OCI-LY7 (cell line): ENCODE data around the gene CLK2. TPM values are rescaled to one million over a fixed set of nuclear protein-coding genes. Genes with fewer than 3 reads are reported as not detected.
"Not testable (repeated sequence)": the region's sequence is repeated elsewhere in the genome, so short reads cannot be mapped to it uniquely, and the experiment has no call there.

Experiments
- BruUV-seq: library from RNA; stranded (reverse); fragments of 400-500 nt; replicated peaks from 2 replicates; lab custom pipeline; 2021; lab: Mats Ljungman, UMichigan
- CTCF ChIA-PET: fragments of 300-600 bp; sonication (Branson Sonifier 250); formaldehyde crosslinking; loops from one replicate; lab custom pipeline; 2022; ENCODE audit warnings: antibody characterized with exemption; ENCODE audit not compliant: unreplicated experiment; lab: Charles Lee
- POLR2A ChIA-PET: fragments of 300-600 bp; sonication (Branson Sonifier 250); formaldehyde crosslinking; loops from one replicate; lab custom pipeline; 2022; ENCODE audit warnings: antibody characterized with exemption; lab: Charles Lee
- DNase-seq: peaks from one replicate; pipeline ENCODE4 v3.0.0-alpha.2; 2015; ENCODE audit warnings: low spot score
- H2AFZ ChIP-seq: fragments of 200-600 bp; sonication (generic), shearing (Covaris generic); 2 replicates; pipeline ENCODE4 v1.6.1; 2014; ENCODE audit warnings: mild to moderate bottlenecking, antibody characterized with exemption, low read length, moderate library complexity
- H3K27ac ChIP-seq: fragments of 200-600 bp; sonication (generic); 2 replicates; pipeline ENCODE4 v1.5.1; 2014; ENCODE audit warnings: mixed run types, low read depth, mild to moderate bottlenecking, moderate library complexity, low read length, inconsistent platforms; ENCODE audit not compliant: poor library complexity, severe bottlenecking
- H3K36me3 ChIP-seq: fragments of 200-600 bp; sonication (generic); 2 replicates; pipeline ENCODE4 v1.6.1; 2014; ENCODE audit warnings: mild to moderate bottlenecking, antibody characterized with exemption, low read length, moderate library complexity, mixed read lengths; ENCODE audit not compliant: insufficient read depth
- H3K4me1 ChIP-seq: fragments of 200-600 bp; sonication (generic); 2 replicates; pipeline ENCODE4 v1.5.1; 2014; ENCODE audit warnings: mild to moderate bottlenecking, low read length; ENCODE audit not compliant: insufficient read depth, poor library complexity, severe bottlenecking
- H3K4me2 ChIP-seq: fragments of 200-600 bp; sonication (generic); 2 replicates; pipeline ENCODE4 v1.6.1; 2014; ENCODE audit warnings: mild to moderate bottlenecking, low read length
- H3K4me3 ChIP-seq: fragments of 200-600 bp; sonication (generic); 2 replicates; pipeline ENCODE4 v1.5.1; 2014; ENCODE audit warnings: mild to moderate bottlenecking, low read depth, low read length; ENCODE audit not compliant: poor library complexity, severe bottlenecking
- H3K79me2 ChIP-seq: fragments of 200-600 bp; sonication (generic); 2 replicates; pipeline ENCODE4 v1.6.1; 2016; ENCODE audit warnings: low read depth, mild to moderate bottlenecking, low read length, moderate library complexity, mixed read lengths; ENCODE audit not compliant: insufficient read depth
- H3K9me2 ChIP-seq: fragments of 200-600 bp; sonication (generic); 2 replicates; pipeline ENCODE4 v1.6.1; 2016; ENCODE audit warnings: mild to moderate bottlenecking, low read length, mixed read lengths; ENCODE audit not compliant: insufficient read depth
- H3K9me3 ChIP-seq: fragments of 200-600 bp; sonication (generic); 2 replicates; pipeline ENCODE4 v1.6.1; 2014; ENCODE audit warnings: mild to moderate bottlenecking, mixed run types, low read length, mixed read lengths
- H4K20me1 ChIP-seq: fragments of 200-600 bp; sonication (generic); 2 replicates; pipeline ENCODE4 v1.6.1; 2014; ENCODE audit warnings: mild to moderate bottlenecking, antibody characterized with exemption, low read length, moderate library complexity, mixed read lengths; ENCODE audit not compliant: insufficient read depth
- EZH2phosphoT487 ChIP-seq: fragments of 200-600 bp; sonication (generic); IDR thresholded peaks from 2 replicates; pipeline ENCODE4 v1.6.1; 2018; ENCODE audit warnings: low read depth, borderline replicate concordance, mild to moderate bottlenecking, mixed run types, antibody characterized with exemption, low read length, moderate library complexity, mixed read lengths
- intact Hi-C: fragments of 100-400 bp; cut with micrococcal nuclease; formaldehyde crosslinking; loops from one replicate; pipeline ENCODE4 v1.10.0; 2022; ENCODE audit not compliant: unreplicated experiment
- total RNA-seq, 2 experiments: library from RNA; depleted of rRNA in 1 of 2; stranded (reverse); fragments of >200 nt in 1 of 2; shearing (Covaris generic) in 1 of 2; gene quantifications; 2 replicates each; pipeline ENCODE4 v1.2.3, GENCODE V29; 2014 to 2022
- TF ChIP-seq, protein P1 (sequence below): fragments of 200-600 bp; sonication (generic); conservative IDR thresholded peaks from 2 replicates; pipeline ENCODE4 v1.5.1; 2014; ENCODE audit warnings: mild to moderate bottlenecking, antibody characterized with exemption, low read length, moderate library complexity, mixed read lengths

Gene CLK2
- total RNA-seq, 2 experiments from 2014 or later = 96.7 to 121 TPM

DNA sequence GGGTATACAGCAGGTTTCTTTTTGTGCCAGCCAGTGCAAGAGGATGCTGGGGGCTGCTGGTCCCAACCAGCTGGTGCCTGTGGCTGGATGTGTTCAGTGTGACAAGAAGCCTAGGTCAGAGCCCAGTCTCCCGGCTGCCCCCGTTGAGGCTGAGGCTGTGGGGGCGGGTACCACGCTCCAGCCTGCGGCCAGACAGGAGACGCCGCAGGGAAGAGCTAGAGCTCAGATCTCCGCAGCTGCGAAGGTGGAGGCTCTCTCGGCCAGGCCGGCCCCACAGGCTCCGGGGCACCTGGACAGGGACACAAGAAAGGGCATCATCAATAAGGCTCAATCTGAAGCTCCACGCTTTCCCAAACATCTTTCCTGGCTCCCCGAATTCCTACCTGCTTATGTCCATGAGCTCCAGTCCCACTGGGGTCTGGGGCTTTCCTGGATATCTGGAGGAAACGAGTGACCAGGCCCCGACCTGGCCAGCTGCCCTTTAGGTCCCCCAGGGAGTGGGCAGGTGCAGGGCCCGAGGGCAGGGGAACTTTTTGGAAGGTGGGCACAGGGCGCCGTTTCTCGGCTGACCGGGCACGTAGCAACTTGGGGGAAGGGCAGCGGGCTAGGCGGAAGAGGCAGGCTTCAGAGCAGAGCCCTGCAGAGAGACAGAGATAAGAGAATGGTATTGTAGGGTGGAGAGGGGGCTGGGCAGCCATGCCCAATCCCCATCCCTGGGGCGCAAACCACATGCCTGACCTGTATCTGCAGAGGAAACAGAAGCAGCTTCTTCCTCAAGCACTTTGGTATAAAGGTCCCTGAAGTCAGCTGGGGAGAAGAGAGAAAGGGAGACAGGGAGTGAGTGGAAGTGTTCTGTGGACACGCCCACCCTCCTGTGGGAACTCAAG is 25.4 kb downstream of the CLK2 start:
- H3K9me2 ChIP-seq = no peaks in the 10 kb centered on the region
- no peak overlapping the region for H2AFZ ChIP-seq
- ChIA-PET POLR2A (interaction anchor here (0.5 kb wide), 1 partner anchor 102 kb away, joined by 6 read pairs; no protein-coding TSS in a partner anchor), CTCF (no interaction called here)
- no peak for DNase-seq
- BruUV-seq = no TSS peak
- H3K4me2 ChIP-seq = no peak overlapping the region
- H4K20me1 ChIP-seq = no peaks in the 10 kb centered on the region
- H3K79me2 ChIP-seq = peaks cover 14% of the 10 kb centered on the region; the same call in 1 of the 2 replicates
- H3K4me3 ChIP-seq = no peak overlapping the region
- peaks cover 7% of the 10 kb centered on the region; the same call in 1 of the 2 replicates for H3K36me3 ChIP-seq
- TF ChIP-seq EZH2phosphoT487 = no peak
- TF ChIP-seq, protein P1, sequence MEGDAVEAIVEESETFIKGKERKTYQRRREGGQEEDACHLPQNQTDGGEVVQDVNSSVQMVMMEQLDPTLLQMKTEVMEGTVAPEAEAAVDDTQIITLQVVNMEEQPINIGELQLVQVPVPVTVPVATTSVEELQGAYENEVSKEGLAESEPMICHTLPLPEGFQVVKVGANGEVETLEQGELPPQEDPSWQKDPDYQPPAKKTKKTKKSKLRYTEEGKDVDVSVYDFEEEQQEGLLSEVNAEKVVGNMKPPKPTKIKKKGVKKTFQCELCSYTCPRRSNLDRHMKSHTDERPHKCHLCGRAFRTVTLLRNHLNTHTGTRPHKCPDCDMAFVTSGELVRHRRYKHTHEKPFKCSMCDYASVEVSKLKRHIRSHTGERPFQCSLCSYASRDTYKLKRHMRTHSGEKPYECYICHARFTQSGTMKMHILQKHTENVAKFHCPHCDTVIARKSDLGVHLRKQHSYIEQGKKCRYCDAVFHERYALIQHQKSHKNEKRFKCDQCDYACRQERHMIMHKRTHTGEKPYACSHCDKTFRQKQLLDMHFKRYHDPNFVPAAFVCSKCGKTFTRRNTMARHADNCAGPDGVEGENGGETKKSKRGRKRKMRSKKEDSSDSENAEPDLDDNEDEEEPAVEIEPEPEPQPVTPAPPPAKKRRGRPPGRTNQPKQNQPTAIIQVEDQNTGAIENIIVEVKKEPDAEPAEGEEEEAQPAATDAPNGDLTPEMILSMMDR = no peak
- peaks cover 27% of the 10 kb centered on the region for H3K4me1 ChIP-seq
- H3K9me3 ChIP-seq = no peaks in the 10 kb centered on the region
- H3K27ac ChIP-seq = no peak overlapping the region
- intact Hi-C loops = no loop called here

DNA sequence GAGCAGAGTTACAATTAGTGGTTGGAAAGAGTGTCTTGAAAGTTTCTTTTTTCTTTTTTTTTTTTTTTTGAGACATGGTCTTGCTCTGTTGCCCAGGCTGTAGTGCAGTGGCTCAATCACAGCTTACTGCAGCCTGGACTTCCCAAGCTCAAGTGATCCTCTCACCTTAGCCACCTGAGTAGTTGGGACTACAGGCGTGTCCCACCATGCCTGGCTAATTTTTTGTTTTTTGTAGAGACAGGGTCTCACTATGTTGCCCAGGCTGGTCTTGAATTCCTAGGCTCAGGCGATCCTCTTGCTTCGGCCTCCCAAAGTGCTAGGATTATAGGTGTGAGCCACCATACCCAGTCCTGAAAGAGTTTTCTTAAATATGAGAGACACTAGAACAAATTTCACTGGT is 26.5 kb downstream of the CLK2 start:
- Histone ChIP-seq H3K79me2 (peaks cover 16% of the 10 kb centered on the region; the same call in 1 of the 2 replicates), H3K4me1 (peaks cover 38% of the 10 kb centered on the region)
- H3K9me3 ChIP-seq, H3K4me2 ChIP-seq, H3K36me3 ChIP-seq, H3K4me3 ChIP-seq, H2AFZ ChIP-seq, H3K27ac ChIP-seq, POLR2A ChIA-PET, CTCF ChIA-PET, intact Hi-C loops, H4K20me1 ChIP-seq, BruUV-seq, DNase-seq, H3K9me2 ChIP-seq: not testable (repeated sequence)

DNA sequence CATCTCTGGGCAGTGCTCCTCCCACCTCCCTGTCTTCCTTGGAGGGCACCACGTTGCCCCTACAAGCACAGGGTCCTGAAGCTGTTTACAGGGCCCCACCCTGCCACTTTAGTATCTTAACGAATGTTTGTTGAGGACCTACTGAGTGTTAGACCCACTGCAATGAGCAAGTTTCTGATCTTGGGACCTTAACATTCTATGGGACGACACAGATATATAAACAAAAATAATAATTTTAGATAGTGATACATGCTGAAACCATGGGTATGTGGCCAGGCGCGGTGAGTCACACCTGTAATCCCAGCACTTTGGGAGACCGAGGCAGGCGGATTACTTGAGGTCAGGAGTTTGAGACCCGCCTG is 28.2 kb downstream of the CLK2 start:
- Histone ChIP-seq H3K9me2 (no peaks in the 10 kb centered on the region), H3K36me3 (0 out of 2 replicates have a peak, but pooled peaks cover 7% of the 10 kb centered on the region), H3K4me3 (peak overlapping the region; percentile 56), H3K4me1 (peaks cover 42% of the 10 kb centered on the region), H3K27ac (peak overlapping the region; percentile 66), H3K79me2 (peaks cover 16% of the 10 kb centered on the region; the same call in 1 of the 2 replicates), H3K9me3 (no peaks in the 10 kb centered on the region), H4K20me1 (no peaks in the 10 kb centered on the region), H2AFZ (peak overlapping the region; percentile 47; the same call in 1 of the 2 replicates), H3K4me2 (peak overlapping the region; percentile 67)
- BruUV-seq = TSS peak; percentile 98
- DNase-seq = no peak
- intact Hi-C loops = no loop called here
- TF ChIP-seq, protein P1 = no peak
- TF ChIP-seq EZH2phosphoT487 = no peak
- ChIA-PET POLR2A (interaction anchor here (0.7 to 1.2 kb wide), 5 partner anchors 20 to 203 kb away, joined by 3 to 4 read pairs (median 3); partner anchors contain the start of gene FDPS), CTCF (interaction anchor here (0.8 kb wide), 1 partner anchor 279 kb away, joined by 4 read pairs; no protein-coding TSS in a partner anchor)
